Right cardiac atrium (tissue), 5 donors: Measurements from ENCODE around the gene TMEM174. TPM values are rescaled to one million over a fixed set of nuclear protein-coding genes. Genes with fewer than 3 reads are reported as not detected.

Experiments used
- ATAC-seq, 2 donors: fragments of 200-7000 bp; cut with Tn5 transposase; one replicate each; pipeline versions ENCODE4 v1.8.0 to v1.9.1; 2020; ENCODE audit warnings: moderate library complexity in 2 of 2, mild to moderate bottlenecking in 1 of 2
- DNase-seq, 3 donors: peaks; one replicate each; pipeline ENCODE4 v3.0.0-alpha.2; 2020
- H3K27ac ChIP-seq: one replicate; pipeline ENCODE4 v1.5.1; 2013; ENCODE audit warnings: mild to moderate bottlenecking, low read length, control low read depth, moderate library complexity
- H3K27me3 ChIP-seq: one replicate; pipeline ENCODE4 v1.6.1; 2013; ENCODE audit not compliant: control insufficient read depth, insufficient read depth
- H3K4me1 ChIP-seq: one replicate; pipeline ENCODE4 v1.6.1; 2013; ENCODE audit warnings: low read length; ENCODE audit not compliant: control insufficient read depth, insufficient read depth
- H3K4me3 ChIP-seq: one replicate; pipeline ENCODE4 v1.5.1; 2013; ENCODE audit warnings: low read length, control low read depth
- H3K9me3 ChIP-seq: one replicate; pipeline ENCODE4 v1.6.1; 2013; ENCODE audit warnings: low read length; ENCODE audit not compliant: control insufficient read depth
- WGBS: extraction: QIAGEN DNeasy Blood & Tissue Kit; methylation state at CpG from one replicate; pipeline ENCODE4 v1.1.7; 2013; 5-methylcytosine and 5-hydroxymethylcytosine counted together
- intact Hi-C, 4 donors: fragments of 100-400 bp; cut with DNase I; formaldehyde crosslinking; loops; one replicate each; pipeline versions ENCODE4 v1.11.0 to v1.14.0; 2022 to 2023
- polyA plus RNA-seq: library from polyadenylated mRNA; stranded (reverse); fragments of 200-250 nt; gene quantifications from one replicate; pipeline ENCODE4 v1.2.3, GENCODE V29; 2013
- total RNA-seq, 4 donors: library from RNA; stranded (reverse); fragmentation: NEBNext Ultra II Directional; extraction: Animal tissue kit (Norgen Biotek cat#: 25700); gene quantifications; one replicate each; pipeline ENCODE4 v1.2.1, GENCODE V29; 2021
- donor health status: healthy with polysubstance abuse.
- donor health status: DM: no; HTN: yes; CAD: no.
- donor health status: DM: no; HTN: no; CAD: no.
- donor health status: DM: no; HTN: yes; CAD: no; lungs with severe emphysema.
- donor health status: DM: yes; HTN: yes; CAD: no.

TMEM174 gene
- total and polyA plus RNA-seq, 5 donors = not detected

DNA sequence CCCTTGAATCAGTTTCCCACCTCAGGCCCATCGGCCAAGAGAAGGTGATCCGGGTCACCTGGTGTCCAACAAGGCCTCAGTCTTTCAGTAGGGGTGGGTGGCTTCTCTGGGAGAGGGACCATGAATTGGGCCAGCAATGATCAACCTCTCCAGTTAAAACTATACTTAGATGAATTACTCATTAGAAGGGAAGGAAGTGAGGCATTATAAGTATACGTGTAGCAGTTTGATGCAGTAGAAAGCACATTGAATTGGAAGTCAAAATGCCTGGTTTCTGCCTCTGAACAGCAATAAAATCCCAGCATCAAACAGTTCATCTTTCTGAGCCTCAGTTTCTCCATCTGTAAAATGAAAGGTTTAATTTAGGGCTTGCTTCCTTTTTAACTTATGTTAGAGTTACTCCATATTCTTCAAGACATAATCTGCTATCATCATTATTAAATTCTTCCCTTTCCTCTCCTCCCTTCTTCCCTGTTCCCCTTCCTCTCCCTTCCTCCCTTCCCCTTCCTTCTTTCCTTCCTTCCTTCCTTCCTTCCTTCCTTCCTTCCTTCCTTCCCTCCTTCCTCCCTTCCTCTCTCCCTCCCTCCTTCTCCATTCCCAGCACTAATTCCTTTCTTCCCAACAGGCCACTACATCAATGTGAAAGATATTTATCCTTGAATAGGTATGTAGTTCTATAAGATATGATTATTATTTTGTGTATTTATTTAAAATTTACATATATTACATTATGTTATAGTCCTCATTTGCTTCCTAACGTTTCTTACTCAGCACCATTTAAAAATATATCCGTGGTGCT, 18.6 kb upstream of the TMEM174 start:
- intact Hi-C loops = no loop called here
- WGBS = 74% methylated on average over 5 of the region's 5 CpGs
- H3K9me3 ChIP-seq = no peaks in the 10 kb centered on the region
- ATAC-seq (no peak), DNase-seq (no peak)
- no peaks in the 10 kb centered on the region for H3K27me3 ChIP-seq
- H3K27ac ChIP-seq = no peak overlapping the region
- no peaks in the 10 kb centered on the region for H3K4me1 ChIP-seq
- no peak overlapping the region for H3K4me3 ChIP-seq

DNA sequence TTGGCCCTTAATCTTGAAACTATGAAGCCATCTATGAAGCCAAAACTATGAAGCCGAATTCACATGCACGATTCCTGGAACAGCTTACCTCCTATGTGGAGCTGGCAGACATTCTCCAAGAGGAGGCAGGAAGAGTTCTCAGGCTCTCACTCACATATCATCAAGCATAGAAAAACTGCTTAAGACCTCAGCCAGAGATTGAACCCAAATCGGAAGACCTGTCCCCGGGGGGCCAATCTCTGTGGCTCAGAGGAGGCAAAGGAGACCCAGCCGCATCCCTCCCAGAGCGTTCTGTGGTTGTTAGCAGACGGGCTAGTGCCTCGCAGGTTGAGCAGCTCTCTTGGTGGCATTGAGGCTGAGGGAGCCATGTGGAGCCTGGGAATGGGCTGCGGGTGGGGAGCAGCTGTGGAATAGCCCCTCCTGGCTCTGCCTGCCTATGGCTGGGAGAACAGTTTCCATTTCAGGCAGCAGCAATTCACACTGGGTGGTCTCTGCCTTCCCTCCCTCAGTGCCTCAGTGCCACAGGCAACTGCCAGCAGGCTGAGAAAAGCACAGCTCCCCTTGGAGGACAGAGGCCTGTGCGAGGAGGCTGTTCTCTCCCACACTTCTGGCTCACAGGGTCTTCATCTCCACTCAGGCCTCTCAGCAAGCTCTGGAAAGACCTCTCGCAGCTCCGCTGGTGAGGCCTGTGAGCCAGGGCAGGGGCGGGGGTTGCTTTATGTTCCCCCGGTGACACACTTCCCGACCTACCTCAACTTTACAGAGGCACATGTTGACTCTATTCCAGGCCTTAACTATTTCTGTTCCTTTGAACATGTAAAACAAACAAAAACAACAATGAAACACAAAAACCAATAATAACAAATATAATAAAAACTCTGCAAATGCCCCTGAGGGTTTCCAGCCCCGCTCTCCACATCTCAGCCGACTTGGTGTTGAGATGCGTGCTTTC, 17.4 kb upstream of the TMEM174 start:
- WGBS = 80% methylated on average over 18 of the region's 18 CpGs
- ATAC-seq (no peak), DNase-seq (no peak)
- Histone ChIP-seq H3K9me3 (no peaks in the 10 kb centered on the region), H3K27ac (no peak overlapping the region), H3K4me3 (no peak overlapping the region), H3K4me1 (no peaks in the 10 kb centered on the region), H3K27me3 (no peaks in the 10 kb centered on the region)
- intact Hi-C loops = no loop called here

DNA sequence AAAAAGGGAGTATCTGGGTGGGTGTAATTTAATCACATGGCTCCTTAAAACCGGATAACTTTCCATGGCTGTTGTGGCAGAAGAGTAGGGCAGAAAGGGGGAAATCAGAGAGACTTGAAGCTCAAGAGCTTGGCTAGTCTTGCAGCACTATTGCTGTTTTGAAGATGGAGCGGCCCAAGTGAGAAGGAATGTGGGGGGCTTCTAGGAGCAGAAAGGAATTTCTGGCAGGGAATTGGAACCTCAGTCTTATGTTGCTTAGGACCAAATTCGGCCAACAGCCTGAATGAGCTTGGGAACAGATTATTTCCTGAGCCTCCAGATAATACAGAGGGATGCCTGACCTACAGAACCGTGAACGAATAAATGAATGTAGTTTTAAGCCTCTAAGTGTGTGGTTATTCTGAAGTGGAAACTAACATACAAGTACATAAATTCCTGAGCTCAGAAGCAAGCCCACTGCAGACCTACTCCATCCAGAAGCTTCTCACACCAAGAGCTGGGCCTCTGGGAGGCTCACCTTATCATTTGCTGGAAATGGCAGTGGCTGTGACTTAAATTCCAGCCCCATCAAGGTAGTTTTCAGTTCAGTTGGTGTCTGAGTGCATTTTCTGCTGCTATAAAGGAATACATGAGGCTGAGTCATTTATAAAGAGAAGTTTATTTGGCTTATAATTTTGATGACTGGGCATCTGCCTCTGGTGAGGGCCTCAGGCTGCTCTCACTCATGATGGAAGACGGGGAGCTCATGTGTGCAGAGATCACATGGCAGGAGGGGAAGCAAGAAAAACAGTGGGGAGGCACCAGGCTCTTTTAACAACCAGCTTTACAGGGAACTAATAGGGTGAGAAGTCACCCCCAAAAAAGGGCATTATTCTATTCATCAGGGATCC, 15.3 kb upstream of the TMEM174 start:
- Histone ChIP-seq H3K27ac (no peak overlapping the region), H3K27me3 (no peaks in the 10 kb centered on the region), H3K9me3 (no peaks in the 10 kb centered on the region), H3K4me1 (no peaks in the 10 kb centered on the region), H3K4me3 (no peak overlapping the region)
- WGBS = 63% methylated on average over 6 of the region's 6 CpGs
- no peak for DNase-seq
- intact Hi-C loops = no loop called here
- no peak for ATAC-seq

DNA sequence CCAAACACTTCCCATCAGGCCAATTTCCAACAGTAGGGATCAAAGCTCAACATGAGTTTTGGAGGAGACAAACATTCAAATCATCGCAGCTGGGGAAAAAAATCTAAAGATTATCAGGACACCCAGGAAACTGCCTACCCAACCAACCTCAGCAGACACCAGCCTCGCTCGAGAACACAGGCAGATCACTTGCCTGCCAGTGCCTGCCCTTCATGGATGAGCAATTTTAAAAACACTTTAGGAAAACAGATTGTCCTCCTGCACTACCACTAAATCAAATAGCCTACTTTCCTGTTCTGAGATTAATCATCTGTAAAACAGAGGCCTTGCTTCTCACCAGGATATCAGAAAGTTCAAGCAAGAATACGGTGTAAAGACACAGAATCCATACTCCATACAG, 14.7 kb upstream of the TMEM174 start:
- no peaks in the 10 kb centered on the region for H3K9me3 ChIP-seq
- DNase-seq (no peak), ATAC-seq (no peak)
- H3K4me1 ChIP-seq = no peaks in the 10 kb centered on the region
- no peak overlapping the region for H3K27ac ChIP-seq
- no peak overlapping the region for H3K4me3 ChIP-seq
- H3K27me3 ChIP-seq = no peaks in the 10 kb centered on the region
- 91% methylated on average over 4 of the region's 4 CpGs for WGBS
- intact Hi-C loops = no loop called here

DNA sequence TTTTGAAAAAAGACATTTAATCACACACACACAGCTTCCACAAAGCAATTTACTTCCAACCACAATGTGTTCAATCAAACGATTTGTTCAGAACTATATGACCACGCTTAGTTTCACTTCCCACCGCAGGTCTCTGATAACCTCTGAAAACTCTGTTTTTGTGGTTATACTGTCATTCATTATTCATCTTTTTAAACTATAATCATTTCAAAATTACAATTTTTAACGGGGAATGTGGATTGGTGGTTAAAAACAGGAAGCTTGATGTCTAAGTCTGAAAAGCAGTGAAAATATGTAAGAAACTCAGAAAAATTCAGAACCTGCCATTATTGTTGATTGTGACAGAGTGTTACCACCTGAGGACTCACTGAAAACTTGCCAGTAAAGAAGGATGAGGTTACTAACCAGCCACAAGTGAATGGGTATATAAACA, 12.7 kb upstream of the TMEM174 start:
- ATAC-seq = no peak
- no peak for DNase-seq
- Histone ChIP-seq H3K9me3 (no peaks in the 10 kb centered on the region), H3K4me1 (no peaks in the 10 kb centered on the region), H3K27ac (no peak overlapping the region), H3K4me3 (no peak overlapping the region), H3K27me3 (no peaks in the 10 kb centered on the region)
- 74% methylated on average over 4 of the region's 4 CpGs for WGBS
- intact Hi-C loops = no loop called here

DNA sequence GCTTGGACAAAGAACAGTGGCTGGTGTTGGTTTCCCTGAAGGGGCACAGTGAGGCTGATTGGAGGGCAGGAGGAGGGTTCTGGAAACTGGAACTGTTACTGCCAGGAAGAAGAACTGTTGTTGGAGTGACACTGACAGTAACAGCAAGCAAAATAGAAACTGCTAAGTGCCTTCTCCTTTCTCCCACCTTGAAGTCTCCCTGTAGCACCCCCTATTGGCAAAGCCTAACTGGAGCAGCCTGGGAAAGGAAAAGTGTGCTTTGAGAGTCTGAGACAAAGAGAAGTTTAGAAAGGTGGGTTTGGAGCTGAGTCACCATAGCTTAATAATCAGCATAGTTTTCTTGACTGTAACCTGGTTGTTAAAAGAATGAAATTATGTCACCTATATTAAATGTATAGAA, 2.5 kb upstream of the TMEM174 start:
- ATAC-seq = no peak
- DNase-seq = no peak
- Histone ChIP-seq H3K9me3 (no peaks in the 10 kb centered on the region), H3K27me3 (no peaks in the 10 kb centered on the region), H3K27ac (no peak overlapping the region), H3K4me3 (no peak overlapping the region), H3K4me1 (no peaks in the 10 kb centered on the region)
- intact Hi-C loops = no loop called here

DNA sequence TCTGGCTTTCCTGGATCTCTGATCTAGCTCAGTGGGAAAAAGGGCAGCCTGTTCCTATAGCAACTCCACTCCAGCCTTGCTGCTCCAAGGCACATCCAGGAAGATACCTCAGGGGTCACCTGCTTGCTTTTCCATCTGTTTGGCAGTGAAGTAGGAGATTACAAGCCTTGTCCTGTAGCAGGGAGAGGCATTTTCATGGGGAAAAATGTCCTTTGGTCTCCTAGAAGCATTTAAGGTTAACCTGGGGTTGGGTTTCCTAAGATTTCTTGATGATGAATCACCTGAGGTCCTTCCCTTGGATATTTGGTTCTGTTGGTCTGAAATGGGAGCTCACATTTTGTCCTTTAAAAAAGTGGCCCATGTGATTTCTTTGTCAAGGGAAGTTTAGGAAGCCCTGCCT, 1.5 kb upstream of the TMEM174 start:
- ATAC-seq = no peak
- Histone ChIP-seq H3K4me1 (no peaks in the 10 kb centered on the region), H3K9me3 (no peaks in the 10 kb centered on the region), H3K27me3 (no peaks in the 10 kb centered on the region), H3K27ac (no peak overlapping the region), H3K4me3 (no peak overlapping the region)
- intact Hi-C loops = no loop called here
- no peak for DNase-seq

DNA sequence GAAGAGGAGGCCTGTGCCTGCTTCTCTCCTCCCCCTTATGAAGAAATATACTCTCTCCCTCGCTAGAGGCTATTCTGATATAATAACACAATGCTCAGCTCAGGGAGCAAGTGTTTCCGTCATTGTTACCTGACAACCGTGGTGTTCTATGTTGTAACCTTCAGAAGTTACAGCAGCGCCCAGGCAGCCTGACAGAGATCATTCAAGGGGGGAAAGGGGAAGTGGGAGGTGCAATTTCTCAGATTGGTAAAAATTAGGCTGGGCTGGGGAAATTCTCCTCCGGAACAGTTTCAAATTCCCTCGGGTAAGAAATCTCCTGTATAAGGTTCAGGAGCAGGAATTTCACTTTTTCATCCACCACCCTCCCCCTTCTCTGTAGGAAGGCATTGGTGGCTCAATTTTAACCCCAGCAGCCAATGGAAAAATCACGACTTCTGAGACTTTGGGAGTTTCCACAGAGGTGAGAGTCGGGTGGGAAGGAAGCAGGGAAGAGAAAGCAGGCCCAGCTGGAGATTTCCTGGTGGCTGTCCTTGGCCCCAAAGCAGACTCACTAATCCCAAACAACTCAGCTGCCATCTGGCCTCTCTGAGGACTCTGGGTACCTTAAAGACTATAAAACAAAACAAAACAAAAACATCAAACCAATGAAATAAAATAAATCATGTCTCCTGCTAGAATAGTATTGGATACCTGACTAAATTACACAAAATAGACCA, 1.3 kb downstream of the TMEM174 start:
- 57% methylated on average over 8 of the region's 8 CpGs for WGBS
- Histone ChIP-seq H3K4me3 (no peak overlapping the region), H3K4me1 (no peaks in the 10 kb centered on the region), H3K27ac (no peak overlapping the region), H3K27me3 (no peaks in the 10 kb centered on the region), H3K9me3 (no peaks in the 10 kb centered on the region)
- intact Hi-C loops = no loop called here
- no peak for DNase-seq
- no peak for ATAC-seq

DNA sequence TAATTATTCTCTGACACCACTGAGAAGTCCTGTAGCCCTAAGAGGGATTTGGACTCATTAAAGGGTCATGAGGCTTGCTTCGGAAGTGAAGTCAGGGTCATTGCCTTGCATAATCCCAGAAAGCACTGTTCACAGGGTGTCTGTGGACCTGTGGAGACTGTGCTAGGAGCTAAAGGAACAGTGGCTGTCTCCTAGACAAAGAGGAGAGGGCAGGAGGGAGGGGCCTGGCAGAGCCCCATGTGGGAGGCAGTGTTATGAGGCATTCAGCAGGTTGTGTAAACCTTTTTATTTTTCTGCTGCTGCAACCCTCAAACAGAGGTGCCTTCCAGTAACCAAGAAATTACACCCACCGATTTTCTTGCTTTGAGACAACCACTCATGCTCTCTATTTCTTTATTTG, 3.3 kb downstream of the TMEM174 start:
- Histone ChIP-seq H3K4me3 (no peak overlapping the region), H3K27ac (no peak overlapping the region), H3K9me3 (no peaks in the 10 kb centered on the region), H3K27me3 (no peaks in the 10 kb centered on the region), H3K4me1 (no peaks in the 10 kb centered on the region)
- intact Hi-C loops = no loop called here
- no peak for ATAC-seq
- no peak for DNase-seq
- 85% methylated on average over 2 of the region's 2 CpGs for WGBS

DNA sequence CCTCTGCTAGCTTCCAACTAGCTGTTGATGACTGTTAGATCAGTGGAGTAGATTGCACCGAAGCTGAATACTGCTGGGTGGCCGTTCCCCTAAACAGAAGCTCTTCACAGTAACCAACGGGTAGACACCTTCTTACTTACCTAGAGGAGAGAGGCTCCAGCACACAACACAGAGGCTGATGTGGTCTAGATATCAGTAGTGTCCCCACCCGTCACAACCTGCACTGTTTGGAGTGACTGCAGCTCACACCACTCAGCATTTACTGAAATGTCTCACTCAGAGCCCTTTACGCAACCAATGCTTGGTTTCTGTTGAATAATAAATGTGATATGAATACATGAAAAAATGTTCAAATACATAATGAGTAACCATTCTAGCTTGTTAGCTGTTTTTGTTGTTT, 5.3 kb downstream of the TMEM174 start:
- H3K9me3 ChIP-seq = no peaks in the 10 kb centered on the region
- no peak overlapping the region for H3K4me3 ChIP-seq
- no peak overlapping the region for H3K27ac ChIP-seq
- H3K4me1 ChIP-seq = no peaks in the 10 kb centered on the region
- no peaks in the 10 kb centered on the region for H3K27me3 ChIP-seq
- DNase-seq (no peak), ATAC-seq (no peak)
- 89% methylated on average over 5 of the region's 5 CpGs for WGBS
- intact Hi-C loops = no loop called here
